NCI-H2081 (cell line): Measurements from ENCODE around the gene NUP210L.
A peak's percentile ranks its signal among the peaks of the same experiment; 100 is the strongest.

Experiments
- DNase-seq, 2 experiments: peaks; one replicate each; lab custom pipeline; 2025; lab: John Stamatoyannopoulos, UW

NUP210L gene

DNA sequence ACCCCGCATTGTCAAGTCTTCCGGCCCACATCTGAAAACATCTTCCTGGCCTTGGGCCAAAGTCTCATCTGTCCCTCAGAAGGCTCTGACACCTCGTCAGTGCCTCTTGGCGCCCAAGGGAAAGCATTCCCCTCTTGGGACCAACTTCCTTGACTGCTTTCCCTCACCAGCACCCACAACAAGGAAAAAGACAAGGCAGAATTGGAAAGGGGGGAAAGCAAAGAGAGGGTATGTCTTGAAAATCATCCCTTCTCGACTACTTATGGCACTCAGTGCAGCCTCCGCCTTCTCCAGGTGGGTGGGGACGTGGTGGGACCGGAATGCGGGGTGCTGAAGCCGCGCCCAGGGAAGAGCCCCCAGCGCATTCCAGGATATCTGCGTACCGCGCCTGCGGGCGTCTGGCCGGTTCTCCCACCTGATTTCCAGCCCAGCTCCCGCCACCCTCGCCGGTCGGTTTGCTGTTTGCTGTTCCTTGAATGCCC lies 191.0 kb downstream of the NUP210L start:
- peak; percentile 30 to 60 for DNase-seq

GRCh38 chr1:153963030-153963849 lies 191.6 kb downstream of the NUP210L start, which contains the start of gene SLC39A1:
Gene SLC39A1 (minus strand): TSS chr1:153963537. CDS start chr1:153962715, 822 bp downstream.
- peak; percentile 99 to 100 for DNase-seq

DNA sequence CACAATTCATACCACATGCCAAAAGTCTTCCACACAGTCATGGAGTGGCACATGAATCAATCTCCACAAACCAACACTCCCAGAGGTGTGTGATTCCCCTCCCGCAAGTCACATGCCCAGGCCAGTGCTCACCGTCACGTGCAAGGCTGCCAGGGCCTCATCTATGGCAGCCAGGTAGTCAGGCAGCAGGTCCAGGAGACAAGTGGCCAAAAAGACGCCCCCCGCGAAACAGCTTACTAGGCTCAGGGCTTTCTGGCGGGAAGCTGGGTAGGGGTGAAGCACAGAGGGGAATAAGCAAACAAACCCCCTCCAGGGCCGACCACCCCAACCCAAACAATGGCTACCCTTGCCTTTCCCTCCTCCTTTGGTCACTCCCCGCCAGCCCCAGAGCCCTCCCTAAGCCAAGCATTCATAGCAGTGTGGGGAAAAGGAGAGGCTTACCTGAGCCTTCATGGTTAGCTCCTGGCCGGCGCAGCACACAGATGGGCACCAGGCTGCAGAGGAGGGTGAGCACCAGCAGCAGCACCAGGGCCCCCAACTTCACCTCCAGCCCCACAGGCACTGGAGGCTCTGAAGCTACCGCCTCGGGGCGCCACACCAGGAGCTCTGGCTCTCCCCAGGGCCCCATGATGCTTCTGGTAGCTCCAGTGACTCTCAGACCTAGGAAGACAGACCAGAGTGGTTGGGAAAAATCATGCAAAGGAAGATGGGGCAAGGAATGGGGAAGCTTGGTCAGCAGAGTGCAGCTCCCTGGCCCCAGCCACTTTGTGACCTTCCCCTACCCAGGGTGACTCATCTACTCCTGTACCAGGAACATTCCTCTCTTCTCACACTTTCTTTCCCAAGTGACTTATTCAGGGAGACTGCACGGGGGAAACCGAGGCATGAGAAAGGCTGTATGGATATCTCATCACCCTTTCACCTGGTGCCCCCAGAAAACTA lies 192.5 kb downstream of the NUP210L start:
- DNase-seq: no peak

DNA sequence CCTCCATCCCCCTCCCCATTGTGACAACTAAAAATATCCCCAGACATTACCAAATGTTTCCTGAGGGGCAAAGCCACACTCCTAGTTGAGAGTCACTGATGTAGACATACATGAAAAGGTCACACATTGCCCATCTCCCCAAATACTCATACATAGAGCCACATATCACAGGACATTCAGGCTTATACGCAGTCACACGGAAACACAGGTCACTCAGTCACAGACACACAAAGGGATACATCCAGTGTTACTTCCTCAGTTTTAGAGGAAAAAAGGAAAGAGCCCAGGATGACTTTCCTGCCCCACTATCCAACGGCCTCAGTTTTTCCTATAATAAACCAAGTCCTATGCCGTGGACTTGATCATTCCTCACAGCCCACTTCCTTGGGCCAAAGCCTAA lies 193.5 kb downstream of the NUP210L start:
- DNase-seq: no peak

- DNase-seq: no peak
Observed at GRCh38 chr1:153960206-153960605, 194.7 kb downstream of the NUP210L start.

GRCh38 chr1:153959454-153959853 lies 195.4 kb downstream of the NUP210L start:
- DNase-seq: no peak

- no peak for DNase-seq
Observed at GRCh38 chr1:153958961-153959260, 196.0 kb downstream of the NUP210L start.

- peak; percentile 99 to 100 for DNase-seq
Observed at GRCh38 chr1:153958111-153958960, 196.5 kb downstream of the NUP210L start, which contains the start of gene CRTC2. Gene CRTC2 (minus strand): TSS chr1:153958612. CDS start chr1:153958497, 115 bp downstream.

- DNase-seq: peak in 1 of 2 experiments; percentile 56
Observed at GRCh38 chr1:153957744-153958110, 197.1 kb downstream of the NUP210L start.

DNA sequence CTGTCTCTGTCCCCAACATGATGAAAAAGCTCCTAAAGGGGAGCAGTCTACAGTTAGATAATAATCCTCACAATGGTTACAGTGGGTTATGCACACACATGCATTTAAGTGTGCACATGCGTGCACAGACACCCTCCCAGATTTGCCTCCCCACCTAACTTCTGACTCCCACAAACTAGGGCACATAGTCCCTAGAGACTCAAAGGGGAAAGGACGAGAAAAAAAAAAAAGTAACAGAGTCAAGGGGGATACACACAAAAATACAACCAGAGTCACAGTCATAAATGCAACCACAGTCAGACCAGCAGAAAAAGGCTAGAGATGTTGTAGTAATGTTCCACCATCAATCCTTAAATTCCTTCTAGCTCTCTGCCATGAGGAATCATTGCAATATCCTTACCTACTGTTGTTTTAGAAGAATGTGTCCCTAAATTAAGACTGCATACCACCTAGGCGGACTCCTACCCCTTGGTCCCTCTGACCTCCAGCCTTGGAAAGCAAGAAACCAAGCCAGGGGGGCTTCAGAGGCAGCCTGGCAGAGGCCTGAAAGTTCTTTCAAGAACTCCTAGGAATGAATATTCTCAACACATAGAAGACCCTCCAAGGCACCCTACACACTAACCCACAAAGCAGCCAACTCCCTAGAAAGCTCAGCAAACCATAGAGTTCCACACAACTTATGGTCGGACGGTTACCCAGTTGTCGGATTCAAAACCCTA lies 197.7 kb downstream of the NUP210L start:
- DNase-seq: no peak

DNA sequence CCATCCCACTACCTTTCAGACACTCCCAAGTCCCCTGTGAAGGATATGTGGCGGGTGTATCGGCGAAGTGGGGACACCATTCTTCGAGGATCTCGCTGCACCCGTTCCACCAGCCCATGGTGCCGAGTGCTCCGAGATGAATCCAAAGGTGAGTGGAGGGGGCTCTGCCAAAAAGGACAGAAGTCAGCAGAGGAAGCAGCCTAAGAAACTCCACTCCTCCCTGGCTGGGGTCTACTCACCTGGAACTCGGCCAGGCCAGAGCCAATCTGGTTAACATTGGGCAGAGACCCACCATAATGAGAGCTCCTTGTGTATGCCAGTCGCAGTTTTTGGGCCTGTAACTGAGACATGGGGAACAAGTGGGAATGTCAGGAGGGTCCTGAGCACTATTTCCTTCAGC lies 200.0 kb downstream of the NUP210L start:
- DNase-seq: no peak

DNA sequence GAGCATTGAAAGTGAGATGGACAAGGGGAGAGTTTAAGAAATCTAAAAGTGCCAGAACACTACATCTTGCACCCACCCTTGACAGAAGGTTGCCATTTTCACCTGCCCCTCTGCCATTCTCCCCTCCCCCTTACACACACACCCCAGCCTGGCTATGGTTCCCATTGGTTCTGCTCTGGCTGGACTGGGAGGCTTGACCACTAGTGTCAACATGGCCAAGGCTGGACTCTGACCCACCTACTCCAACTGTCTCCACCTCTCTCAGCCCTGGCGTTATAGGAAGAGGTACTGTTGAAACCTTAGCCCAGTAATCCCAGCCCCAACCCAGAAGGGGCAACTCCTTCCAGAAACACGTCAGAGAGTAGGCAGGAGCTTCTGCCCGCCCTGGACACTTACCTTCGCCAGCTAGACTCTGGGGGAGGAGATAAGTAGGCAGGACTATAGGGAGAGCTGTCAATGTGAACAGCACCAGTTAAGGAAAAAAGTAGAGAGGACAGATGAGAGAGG lies 201.0 kb downstream of the NUP210L start:
- no peak for DNase-seq

DNA sequence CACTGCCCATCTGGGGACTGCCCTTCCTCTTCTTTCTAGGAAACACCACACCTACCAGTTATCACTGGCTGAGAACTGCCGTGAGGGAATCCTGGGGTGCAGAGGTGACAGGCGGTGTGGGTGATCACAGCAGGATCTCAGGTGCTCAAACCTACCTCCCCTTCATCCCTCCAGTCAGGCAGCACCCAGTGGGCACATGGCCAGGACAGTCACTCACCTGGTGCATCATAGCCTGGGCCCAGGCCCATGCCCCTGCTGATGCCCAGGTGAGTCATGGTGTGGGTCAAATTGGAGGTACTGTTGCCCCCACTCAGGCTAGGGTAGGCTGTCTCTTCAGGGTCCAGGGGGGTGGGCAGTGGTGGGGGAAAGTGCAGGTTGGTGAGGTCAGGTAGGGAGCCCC lies 203.1 kb downstream of the NUP210L start:
- no peak for DNase-seq

- DNase-seq: no peak
Observed at GRCh38 chr1:153951183-153951582, 203.7 kb downstream of the NUP210L start.

GRCh38 chr1:153946622-153947241 lies 208.1 kb downstream of the NUP210L start, which contains the start of gene DENND4B:
Gene DENND4B (minus strand): TSS chr1:153946718. CDS start chr1:153944374, 2,344 bp downstream.
- DNase-seq: peak; percentile 78 to 84

DNA sequence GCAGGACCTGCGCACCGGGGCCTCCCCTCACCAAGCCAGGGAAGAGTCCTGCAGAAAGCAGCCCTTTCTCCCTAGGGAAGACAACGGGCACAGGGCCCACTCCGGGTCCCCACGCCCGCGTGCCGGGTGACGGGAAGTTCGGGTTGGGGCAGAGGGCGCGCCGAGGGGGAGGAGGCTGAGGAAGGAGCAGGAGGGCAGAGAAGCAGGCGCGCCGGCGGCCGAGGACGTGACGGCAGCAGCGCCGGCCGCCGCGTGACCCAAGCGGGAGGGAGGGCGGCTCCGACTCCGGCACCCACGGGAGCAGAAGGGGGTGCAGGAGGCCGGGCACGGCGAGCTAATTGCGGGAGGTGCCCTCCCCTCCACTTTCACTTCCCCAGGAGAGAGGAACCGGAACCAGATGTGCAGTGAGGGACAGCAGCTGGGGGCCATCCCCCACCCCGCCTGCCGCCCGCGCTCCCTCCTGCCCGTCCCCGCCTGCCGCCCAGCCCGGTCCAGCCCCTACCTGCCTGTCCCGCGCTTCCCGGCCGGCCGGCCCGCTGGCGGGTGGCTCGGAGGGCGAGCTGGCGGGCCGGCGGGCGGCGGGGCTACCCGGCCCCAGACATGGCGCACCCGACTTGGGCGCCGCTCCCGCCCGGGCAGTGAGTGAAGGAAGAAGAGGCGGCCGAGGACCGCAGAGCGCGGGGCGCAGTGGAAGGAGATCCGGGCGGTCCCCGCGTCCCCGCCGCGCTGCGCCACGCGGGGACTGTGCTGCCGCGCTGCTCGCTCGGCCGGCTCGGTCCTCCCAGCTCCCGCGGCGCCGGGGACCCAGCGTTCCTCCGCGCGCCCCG lies 208.9 kb downstream of the NUP210L start:
- peak; percentile 54 to 59 for DNase-seq

GRCh38 chr1:153945131-153945794 lies 209.6 kb downstream of the NUP210L start:
- DNase-seq: peak in 1 of 2 experiments; percentile 56

DNA sequence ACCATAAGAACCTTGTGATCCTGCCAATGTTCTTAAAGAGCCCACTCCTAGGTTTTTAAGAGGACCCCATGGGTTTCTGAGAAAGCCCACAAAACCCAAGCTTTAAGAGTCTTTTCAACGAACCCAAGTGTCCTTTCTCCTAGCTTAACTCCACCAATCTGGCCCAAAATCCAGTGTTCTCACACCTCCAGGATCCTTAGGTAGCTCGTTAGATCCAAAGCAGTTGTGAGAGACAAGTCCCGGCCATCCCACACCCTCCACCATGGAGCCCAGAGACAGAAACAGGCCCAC lies 210.1 kb downstream of the NUP210L start:
- no peak for DNase-seq
